RKO (cell line): Measurements from ENCODE around the gene ABCA4.

Experiments used
- DNase-seq: peaks from one replicate; pipeline ENCODE4 v3.0.0-alpha.2; 2016; ENCODE audit warnings: low spot score

Gene ABCA4

DNA sequence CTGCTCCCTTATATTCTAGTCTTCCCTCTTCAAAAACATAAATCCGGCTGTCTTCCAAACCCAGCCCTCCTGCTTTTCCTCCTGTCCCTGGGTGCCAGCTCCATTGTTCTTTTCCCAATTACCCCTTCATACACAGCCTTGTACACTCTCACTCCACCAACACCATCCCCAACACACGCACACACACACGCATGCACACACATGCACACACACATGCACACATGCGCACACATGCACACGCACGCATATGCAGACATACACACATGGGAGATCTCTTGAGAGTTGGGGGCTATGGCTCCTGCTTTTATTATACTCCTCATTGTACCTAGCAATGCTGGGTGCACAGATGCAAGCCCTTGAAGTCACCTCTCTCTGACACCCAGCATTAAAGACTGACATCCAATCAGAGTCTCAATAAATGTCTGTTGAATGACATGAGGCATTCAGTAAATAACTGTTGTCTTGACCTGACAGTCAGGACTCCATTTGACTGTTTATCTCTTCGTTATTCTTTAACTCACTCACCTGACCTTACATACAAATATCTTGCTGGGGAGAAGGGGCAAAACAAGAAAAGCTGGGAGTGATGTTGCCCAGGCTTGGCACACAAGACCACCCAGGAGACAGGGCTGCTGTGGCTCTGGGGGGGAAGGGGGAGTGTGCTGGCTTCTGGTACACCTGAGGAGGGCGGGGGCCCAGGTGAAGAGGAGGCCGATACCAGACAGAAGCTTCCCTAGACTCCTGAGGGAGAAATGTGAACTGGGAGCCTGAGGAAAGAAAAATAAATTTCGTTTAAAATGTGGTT lies 16.0 kb downstream of the ABCA4 start:
- no peak for DNase-seq

DNA sequence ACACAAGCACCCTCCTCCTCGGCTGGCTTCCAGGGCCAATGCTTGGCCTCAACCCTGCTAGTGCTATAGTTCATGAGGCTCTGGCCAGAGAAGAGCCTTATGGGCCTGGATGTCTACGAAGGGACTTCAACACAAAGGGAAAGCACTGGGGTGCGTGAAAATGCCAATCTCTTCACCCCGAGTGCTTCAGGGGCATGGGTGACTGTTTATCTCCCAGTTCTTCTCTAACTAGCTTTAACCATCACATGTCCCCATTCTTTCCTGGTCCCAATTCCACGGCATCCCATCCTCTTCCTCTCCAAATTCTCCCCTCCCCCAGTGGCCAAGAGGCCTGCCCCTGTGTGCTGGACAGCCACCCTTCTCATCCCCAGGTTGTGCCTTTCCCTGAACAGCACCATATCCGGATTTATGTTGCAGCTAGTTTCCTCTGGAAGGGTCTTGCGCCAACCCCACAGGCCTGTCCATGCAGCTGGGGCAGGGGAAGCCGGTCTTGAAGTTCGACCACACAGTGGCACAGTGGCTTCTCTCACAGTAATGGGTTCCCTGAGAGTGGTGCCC lies 16.7 kb downstream of the ABCA4 start:
- no peak for DNase-seq

DNA sequence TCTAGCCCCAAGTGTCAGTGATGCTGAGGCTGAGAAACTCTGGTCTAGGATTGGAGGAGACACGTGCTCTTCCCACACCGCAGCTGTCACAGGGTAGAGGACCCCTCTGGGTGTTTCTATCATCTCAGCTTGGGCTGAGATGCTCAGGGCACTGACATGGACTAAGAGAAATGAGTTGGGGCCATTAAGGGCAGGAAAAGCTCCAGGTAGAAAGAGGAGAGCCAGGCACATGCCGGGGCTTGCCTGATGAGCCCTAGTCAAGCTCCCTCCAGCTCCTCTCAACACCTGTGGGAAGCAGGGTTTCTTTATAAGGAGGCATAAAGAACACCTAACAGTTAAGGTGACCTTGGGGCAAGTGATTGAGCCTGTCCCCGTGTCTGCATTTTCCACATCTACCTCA lies 17.3 kb downstream of the ABCA4 start:
- DNase-seq = no peak

DNA sequence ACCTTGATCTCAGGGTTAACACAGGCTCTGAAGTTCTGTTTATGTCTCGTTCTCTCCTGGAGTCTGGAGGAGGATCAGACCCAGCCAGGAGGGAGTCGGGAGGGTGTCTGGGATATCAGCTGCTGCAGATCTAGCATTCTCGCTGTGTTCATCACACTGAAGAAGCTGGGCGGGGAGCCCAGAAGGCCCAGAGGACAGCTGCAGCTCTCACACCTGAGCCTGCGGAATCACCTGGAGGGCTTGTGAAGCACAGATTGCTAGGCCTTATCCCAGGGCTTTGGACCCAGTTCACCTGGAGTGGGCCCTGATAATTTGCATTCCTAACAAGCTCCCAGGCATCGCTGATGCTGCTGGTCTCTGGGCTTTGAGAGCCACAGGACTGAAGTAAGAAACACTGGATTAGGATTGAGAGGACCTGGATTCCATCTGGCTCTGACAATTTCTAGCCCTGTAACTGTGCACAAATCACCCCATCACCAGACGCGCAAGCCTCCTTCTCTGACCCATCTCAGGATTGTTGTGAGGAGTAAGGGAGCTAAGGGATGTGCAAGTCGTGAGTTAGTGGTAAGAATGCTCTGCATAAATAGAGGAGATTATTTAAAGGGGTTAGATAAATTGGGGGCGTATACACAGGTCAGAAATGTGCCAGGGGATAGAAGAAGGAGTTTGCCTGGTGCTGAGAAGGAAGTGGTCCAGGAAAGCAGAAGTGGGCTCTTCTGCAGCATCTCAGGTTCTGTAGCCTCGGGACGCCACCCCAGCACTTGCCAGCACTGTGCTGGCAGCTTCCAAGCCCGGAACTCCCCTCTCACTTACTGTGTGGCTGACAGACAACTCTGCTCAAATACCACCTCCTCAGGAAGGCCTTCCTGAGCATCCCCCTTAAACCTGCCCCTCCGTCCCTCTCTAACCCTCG lies 19.1 kb downstream of the ABCA4 start:
- no peak for DNase-seq

DNA sequence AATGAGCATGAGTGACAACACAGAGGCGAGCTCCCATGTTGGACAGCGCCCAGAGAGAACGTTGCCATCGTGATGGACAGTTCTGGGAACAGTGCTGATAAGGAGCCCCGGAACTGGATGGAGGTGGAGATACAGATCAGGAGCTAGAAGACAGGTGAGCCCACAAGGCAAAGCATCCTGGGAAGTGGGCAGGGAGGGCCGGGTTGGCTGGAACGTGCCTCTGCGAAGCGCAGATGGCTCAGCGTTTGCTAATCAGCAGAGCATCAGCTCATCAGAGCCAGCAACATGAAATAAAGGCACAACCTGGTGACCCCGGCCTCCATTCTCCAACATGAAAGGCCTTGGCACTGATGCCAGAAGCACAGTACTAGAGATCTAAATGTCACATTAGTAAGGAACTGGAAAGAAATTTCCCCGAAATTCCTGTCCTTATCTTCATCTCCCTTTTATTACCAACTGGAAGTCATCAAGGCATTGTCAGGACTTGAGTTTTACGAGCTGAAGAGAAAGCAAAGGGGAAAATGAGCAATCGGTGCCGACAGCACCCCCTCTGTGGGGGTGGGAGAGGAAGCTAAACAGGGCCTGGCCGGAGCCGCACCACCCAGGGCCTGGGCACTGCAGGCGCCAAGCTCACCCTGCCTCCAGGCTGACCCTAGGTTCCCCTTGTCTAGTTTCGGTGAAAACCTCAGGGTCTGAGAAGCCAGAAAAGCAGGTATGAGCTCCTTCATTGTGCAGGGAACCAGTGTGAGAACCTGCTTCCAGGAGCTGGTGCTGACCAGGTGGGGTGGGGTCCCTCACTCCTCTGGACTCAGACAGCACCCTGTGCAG lies 19.9 kb downstream of the ABCA4 start:
- no peak for DNase-seq

DNA sequence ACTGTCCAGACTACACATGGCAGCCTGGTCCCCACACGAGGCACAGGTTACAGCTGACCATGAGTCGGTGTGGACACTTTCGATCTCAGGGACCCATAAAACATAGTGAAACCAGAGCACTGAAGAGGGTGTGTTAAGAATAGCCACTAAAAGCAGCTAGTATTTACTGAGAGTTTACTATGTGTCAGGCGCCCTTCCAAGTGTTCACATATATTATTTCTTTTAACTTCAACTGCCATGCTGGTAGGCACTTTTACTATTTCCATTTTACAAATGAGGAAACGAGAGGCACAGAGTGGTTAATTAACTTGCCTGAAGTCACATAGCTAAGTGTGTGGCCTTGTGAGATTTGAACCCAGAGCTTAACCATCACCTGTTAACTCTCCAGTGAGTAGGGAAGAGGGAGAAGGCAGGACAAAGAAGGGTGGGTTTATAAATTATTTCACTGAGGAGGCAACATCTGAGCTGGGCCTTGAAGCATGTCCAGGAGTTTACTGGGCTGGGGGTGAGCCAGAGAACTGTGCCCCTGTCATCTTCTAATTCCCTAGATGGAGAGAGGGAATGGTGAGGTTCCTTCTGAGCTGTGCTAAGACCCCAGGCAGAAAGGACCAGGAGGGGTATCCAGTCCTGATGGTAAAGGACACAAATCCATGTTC lies 20.7 kb downstream of the ABCA4 start:
- no peak for DNase-seq

DNA sequence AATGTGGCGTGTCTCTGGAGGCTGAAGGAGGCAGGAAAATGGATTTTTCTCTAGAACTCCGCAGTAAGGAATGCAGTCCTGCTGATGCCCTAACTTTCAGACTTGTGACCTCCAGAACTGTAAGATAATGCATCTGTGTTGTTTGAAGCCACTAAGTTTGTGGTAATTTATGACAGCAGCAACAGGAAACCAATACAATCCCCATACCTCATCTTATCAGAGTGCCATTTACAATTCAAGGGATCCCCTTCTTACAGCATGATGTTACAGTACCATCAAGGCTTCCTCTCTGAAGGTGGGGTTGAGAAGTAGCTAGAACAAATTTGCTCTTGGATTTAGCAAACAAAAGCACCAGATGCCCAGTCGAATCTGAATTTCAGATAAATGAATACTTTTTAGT lies 21.6 kb downstream of the ABCA4 start:
- DNase-seq = no peak

DNA sequence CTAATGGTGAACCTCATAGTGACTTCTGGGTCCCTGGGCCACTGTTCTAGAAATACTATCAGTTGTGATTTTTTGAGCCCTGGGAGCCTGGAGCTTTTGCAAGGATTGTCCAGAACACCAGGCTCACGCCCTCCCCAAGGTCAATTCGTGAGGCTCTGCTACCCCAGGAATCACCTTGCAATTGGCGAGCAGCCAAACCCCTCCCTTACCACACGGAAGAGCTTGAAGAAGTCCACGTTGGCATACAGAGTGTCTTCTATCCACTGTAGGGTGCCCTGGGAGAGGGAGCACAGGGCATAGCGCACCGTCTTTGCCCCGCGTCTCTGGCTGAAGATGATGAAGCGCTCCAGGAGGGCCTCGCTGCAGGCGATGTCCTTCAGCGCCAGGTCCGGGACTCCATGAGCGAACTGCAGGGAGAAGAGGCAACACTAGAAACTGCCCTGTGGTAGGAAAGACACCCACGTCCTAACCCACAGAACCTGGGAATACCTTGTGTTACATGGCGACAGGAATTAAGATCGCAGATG lies 22.3 kb downstream of the ABCA4 start:
- DNase-seq = no peak

DNA sequence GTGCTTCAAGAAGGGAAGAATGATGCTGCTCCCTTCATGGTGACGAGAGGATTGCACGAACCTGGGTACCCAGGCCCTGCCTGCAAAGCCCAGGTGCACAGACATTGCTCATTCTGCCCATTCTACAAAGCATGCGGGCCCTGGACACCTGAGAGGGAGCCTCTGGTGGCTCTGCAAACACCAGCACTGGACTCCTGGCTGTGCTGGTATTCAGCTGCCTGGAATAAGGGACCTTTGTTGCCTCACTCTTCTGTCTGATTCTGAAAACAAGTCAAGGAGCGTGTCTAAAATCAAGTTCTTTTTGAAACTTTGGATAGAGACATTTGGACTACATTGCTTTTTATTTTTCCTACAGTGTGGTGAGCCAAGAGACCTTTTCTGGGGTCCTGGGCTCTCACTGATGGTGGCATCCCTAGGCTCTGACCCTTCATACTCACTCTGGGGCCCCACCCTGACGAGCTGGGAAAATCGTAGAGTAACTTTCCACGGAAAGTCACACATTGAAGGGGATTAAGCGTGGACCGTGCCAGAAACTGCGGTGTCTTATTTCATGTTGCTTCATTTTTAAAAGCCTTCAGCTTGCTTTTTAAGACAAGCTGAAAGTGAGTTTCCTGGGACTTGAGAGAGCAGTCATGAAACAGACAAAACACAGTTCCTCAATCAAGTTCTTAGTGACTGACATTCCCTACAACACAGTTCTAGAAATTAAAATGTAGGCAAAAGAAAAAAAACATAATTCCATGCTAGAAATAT lies 24.0 kb downstream of the ABCA4 start:
- DNase-seq = no peak

DNA sequence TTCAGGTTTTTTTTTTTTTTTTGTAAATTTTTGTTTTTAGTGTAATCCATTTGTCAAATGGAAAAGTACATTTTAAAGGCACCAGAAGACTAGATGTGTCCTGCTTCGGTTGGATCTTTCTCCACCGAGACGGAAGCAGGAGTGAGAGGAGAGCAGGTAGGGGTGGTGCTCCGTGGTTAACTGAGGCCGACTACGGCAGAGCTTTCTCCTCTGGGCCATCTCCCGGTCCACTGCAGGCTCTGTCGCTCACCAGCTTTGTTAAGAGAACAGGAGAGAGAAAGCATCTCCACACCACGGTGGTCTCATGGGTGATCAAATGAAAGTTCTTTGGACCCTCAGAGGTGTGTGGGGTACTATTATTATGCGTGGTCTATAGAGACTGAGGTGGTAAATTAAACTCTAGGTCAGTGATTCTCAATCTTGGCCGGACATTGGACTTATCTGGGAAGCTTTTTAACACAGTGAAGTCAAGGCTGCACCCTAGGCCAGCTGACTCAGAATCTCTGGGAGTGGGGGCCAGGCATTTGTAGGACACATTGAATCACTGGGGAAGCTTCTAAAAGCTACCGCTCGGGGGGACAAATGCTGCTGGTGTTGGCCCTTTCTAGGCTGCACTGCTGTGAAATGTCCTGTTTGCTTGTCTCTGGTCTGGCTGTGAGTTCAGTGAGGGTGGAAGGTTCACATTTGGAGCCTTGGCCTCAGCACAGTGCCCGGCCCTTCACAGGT lies 25.0 kb downstream of the ABCA4 start:
- DNase-seq = no peak

DNA sequence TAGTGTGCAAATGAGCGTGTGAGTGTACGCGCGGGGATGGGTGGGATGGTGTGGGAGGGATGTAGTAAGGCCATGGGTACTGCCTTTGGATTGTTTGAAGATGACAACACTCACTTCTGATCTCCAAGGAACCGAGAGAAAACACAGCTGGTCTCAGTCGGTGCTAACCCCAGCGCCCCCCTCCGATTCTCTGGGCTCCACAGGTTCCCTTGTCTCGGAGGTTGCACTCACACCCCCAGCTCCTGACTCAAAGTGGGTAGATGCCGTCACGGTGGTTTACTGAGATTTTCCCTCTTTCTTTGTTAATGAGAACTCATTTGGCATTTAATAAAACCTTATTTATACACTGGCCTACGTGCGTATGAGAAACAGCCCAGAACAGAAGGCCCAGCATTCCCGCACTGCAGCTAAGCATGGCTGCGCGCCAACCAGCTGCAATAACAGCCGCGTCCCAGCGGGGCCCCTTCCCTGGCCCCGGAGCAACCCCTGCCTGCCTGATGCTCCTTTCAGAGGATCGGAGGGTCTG lies 25.8 kb downstream of the ABCA4 start:
- DNase-seq = no peak

DNA sequence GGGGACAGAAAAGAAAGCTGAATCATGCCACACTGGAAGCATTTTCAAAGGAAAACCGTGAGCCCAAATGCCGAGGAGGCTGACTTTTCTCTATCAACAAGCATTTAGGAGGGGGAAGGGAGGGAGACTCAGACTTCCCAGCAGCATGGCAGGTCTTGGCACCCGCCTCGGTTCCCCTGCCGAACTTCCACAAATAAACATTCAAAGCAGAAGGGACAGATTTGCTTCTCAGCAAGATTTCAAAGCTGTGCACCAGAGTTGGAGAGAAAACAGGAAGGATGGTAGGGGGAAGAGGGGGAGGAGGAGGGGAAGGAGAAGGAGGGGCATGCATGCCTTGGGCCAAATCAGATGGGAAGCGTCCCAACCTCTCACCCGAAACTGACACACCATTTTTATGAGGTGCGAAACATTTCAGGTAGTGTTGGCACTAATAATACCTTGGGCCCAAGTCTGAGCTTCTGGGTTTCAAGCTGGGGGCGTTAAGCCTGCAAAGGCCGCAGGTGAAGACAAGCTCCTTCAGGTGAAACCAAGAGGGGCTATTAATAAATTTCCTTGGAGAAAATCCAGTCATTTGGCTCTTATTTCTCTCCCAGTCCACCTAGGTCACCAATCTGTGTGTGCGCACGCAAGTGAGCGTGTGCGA lies 26.4 kb downstream of the ABCA4 start:
- no peak for DNase-seq

DNA sequence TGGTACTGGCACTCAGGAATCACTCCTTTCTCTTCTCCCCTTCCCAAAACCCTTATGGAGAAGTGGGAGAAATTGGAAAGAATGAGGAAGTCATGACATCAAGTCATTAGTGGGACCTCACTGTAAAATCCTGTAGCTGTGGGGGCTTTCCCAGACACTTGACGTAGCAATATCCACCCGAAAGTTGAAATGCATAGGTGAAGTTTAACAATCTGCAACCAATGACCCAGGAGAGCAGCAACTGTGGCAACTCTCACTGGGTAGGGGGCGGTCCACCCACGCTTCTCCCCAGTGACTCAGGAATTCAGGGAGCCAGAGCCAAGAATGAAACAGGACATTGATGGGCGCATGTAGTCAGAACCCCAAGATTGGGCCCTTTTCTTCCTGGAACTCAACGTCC lies 27.0 kb downstream of the ABCA4 start:
- DNase-seq = no peak

DNA sequence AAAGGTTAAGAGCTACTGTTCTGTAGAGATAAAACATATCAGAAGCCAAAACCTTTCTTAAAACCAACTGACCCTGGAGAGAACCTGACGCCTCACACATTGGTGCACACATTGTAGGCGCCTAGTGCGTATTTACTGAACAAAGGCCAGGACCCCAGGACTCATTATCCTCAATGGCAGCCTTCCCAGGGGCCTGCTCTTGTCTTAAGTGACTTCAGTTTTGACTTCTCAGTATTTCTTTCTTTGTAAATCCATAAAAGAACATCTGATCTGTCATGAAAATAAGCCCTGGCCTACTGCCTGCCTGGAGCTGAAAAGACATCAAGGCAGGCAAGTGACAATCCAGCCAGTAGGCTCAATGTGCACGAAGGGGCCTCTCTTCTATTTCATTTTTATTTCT lies 27.6 kb downstream of the ABCA4 start:
- DNase-seq = no peak

DNA sequence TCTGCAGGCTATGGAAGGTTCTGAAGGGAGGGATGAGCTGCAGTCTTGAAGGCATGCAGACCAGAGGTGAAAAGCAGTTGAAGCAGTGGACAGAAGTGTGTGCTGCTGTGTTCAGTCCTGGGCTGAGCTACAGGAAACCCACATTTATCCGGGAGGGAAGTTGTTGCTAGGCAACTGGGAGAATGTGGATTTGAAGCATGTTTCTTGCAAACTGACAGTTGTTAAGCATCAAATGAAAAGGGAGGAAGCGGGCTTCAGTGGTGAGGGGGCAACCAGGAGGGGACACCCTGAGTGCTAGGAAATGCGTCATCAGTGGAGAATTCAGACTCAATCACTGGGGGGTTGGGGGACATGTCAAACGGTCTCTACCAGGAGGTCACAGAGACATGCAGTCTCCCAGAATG lies 28.7 kb downstream of the ABCA4 start:
- DNase-seq = no peak

DNA sequence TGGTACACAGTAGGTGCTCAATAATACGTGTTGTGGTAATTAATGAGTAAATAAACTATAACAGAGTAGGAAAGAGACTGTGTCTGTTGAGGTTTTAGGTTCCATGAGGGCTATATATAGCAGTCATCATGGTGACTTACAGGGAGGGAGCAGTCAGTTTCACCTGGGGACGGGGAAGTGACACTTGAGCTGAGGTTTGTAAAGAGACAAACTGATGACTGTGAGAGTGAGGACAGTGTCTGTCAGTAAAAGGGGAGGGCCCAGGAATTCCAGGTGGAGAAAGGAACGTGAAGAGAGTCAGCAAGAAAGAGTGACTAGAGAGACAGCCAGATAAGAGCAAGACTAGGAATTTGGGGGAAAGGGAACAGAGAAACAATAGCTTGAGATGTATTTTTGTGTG lies 30.2 kb downstream of the ABCA4 start:
- no peak for DNase-seq

DNA sequence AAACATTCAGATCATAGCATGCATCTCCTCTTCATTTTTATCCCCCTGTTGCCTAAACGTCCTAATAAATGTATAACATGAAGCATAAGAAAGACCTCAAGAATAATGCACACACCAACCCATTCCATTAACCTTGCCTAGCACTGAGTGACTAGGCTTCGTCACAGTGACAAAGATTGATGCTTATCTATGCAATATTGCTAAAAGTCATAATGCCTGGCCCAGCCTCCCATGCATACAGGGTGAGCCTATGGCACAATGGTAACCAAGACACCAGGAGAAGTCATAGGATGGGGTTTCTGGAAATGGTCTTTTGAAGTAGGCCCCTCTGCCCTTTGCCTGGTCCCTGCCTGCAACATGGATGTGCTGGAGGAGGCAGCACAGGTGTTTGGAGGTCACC lies 33.8 kb downstream of the ABCA4 start:
- DNase-seq = no peak

DNA sequence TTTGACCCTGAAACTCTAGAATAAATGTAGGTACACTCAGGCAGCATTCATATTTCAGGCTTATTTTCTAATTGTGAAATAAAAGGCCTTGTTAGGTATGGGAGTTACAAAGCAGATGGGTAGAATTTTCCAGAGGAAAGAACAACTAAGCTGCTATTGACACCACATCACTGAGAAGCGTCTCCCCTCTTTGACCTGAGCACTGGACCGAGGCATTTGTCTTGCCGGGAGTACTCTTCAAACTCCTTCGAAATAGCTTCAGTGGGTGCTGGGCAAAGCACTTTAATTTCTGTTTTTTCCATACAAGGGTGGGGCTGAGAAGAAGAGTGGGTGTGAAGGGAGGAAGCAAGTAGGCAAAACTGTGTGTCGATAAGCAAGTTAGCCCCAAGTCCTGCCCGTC lies 36.4 kb downstream of the ABCA4 start:
- DNase-seq = no peak

DNA sequence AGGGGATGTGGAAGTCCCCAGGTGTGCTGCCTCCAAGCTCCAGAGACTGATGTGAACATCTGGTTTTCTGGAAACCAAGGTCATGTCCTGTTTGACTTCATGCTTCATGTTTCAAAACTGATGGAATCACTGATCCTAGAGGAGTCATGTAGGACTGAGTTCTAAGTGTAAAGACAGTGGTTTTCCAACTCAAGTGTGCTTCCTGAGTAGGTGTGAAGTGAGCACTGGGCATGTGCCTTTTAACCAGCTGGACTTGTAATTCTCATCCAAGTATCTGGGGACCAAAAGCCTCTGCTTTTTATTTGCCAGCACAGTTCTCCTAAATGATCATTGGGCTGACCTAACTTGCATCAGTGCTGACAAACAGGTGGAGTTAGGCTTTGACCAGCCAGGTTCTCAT lies 36.9 kb downstream of the ABCA4 start:
- DNase-seq = no peak
